Esophagus squamous epithelium (tissue), 5 donors: ENCODE measurements around the gene HMX3. TPM values are rescaled to one million over a fixed set of nuclear protein-coding genes. Genes with fewer than 3 reads are reported as not detected.

Experiments used
- DNase-seq: peaks from one replicate; lab custom pipeline; 2025; lab: John Stamatoyannopoulos, UW
- H3K27ac ChIP-seq, 4 donors: fragments of 200-600 bp; sonication (generic); one replicate each; pipeline ENCODE4 v1.5.1; 2016 to 2019; ENCODE audit warnings: mild to moderate bottlenecking in 1 of 4
- H3K27me3 ChIP-seq, 4 donors: fragments of 200-600 bp; sonication (generic); 1 replicate in 3 of 4; 2 replicates in 1 of 4; pipeline versions ENCODE4 v1.5.1 to v1.6.0; 2017 to 2021; ENCODE audit warnings: antibody characterized with exemption in 1 of 4
- H3K36me3 ChIP-seq, 3 donors: fragments of 200-600 bp; sonication (generic); one replicate each; pipeline ENCODE4 v1.5.1; 2016 to 2019
- H3K4me1 ChIP-seq, 3 donors: fragments of 200-600 bp; sonication (generic); one replicate each; pipeline ENCODE4 v1.5.1; 2017 to 2019
- H3K4me3 ChIP-seq, 4 donors: fragments of 200-600 bp; sonication (generic); 1 replicate in 3 of 4; 2 replicates in 1 of 4; pipeline ENCODE4 v1.5.1; 2016 to 2019; ENCODE audit warnings: mild to moderate bottlenecking in 2 of 4, moderate library complexity in 1 of 4
- H3K9me3 ChIP-seq, 3 donors: fragments of 200-600 bp; sonication (generic); one replicate each; pipeline ENCODE4 v1.5.1; 2016 to 2019
- POLR2A ChIP-seq, 4 donors: fragments of 450-650 bp; IDR thresholded peaks; one replicate each; pipeline ENCODE4 v1.6.1; 2017; ENCODE audit warnings: antibody characterized with exemption in 4 of 4, mild to moderate bottlenecking in 4 of 4, moderate library complexity in 3 of 4
- WGBS, 2 donors: methylation state at CpG; one replicate each; pipeline ENCODE4 v1.1.5; 2018; 5-methylcytosine and 5-hydroxymethylcytosine counted together
- intact Hi-C: fragments of 100-400 bp; cut with DNase I; formaldehyde crosslinking; loops from one replicate; pipeline ENCODE4 v1.15.0; 2022
- total RNA-seq, 4 donors: library from RNA; depleted of rRNA; stranded (reverse); fragments of >200 nt; gene quantifications; one replicate each; pipeline ENCODE4 v1.1.0, GENCODE V29; 2016
- TF ChIP-seq, protein P1 (sequence below), 6 experiments: fragments of 450-650 bp in 4 of 6; fragments of 200-600 bp in 2 of 6; sonication (generic) in 2 of 6; IDR thresholded peaks; one replicate each; pipeline ENCODE4 v1.5.1; 2016 to 2019; ENCODE audit warnings: antibody characterized with exemption in 6 of 6, mild to moderate bottlenecking in 4 of 6, moderate library complexity in 4 of 6
- donor health status: DM: yes; HTN: yes; CAD: no.

The HMX3 gene
- total RNA-seq, 4 donors from 2014 or later = not detected

DNA sequence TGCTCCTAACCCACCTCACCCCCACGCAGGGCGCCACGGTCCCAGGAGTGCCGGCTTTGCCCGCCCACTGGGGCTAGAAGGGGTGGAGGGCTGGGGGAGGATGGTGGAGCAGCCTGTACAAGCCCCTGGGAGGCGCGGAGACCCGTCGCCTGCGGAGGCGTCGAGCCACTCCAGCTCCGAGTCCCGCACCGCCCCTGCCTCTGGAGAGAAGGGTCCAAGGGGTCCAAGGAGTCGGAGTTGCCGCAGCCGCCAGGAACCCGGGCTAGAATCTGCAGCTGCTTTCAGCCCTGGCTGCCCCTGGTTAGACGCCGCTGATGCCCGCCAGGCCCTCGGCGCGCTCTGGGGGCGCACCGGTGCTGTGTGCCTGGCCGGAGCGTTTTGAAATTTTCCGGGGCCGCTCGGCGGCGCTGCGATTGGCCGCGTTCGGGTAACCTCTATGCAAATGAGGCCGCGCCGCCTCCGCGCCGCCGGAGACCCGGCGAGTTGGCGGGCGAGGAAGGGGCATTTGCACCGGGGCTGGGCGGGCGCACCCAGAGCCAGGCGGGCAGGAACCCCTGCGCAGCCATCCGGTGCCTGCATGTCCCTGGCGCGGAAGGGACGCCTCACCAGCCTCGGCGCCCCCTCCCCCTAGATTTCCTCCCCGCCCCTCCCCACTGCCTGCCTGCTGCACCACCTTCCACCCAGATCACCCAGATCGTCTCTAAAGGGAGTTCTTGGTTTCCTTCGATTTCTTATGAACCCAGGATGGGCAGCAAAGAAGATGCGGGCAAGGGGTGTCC, 12.1 kb downstream of the HMX3 start, which contains the start of gene HMX2:
Gene HMX2 (plus strand): TSS at position 502 of the 779 bp plus-strand sequence. CDS start 243 bp downstream, at position 745.
- WGBS, 2 donors = 0% methylated on average over 2 to 4 of the region's 64 CpGs
- peaks cover 37 to 74% (median 49%) of the 10 kb centered on the region in 3 donors for H3K4me1 ChIP-seq
- no peak for TF ChIP-seq POLR2A (IDR thresholded peaks at IDR 0.05)
- TF ChIP-seq, protein P1, sequence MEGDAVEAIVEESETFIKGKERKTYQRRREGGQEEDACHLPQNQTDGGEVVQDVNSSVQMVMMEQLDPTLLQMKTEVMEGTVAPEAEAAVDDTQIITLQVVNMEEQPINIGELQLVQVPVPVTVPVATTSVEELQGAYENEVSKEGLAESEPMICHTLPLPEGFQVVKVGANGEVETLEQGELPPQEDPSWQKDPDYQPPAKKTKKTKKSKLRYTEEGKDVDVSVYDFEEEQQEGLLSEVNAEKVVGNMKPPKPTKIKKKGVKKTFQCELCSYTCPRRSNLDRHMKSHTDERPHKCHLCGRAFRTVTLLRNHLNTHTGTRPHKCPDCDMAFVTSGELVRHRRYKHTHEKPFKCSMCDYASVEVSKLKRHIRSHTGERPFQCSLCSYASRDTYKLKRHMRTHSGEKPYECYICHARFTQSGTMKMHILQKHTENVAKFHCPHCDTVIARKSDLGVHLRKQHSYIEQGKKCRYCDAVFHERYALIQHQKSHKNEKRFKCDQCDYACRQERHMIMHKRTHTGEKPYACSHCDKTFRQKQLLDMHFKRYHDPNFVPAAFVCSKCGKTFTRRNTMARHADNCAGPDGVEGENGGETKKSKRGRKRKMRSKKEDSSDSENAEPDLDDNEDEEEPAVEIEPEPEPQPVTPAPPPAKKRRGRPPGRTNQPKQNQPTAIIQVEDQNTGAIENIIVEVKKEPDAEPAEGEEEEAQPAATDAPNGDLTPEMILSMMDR (IDR thresholded peaks at IDR 0.05) = no peak
- no peak for DNase-seq
- H3K36me3 ChIP-seq = no peaks in the 10 kb centered on the region
- H3K4me3 ChIP-seq = peak within 1 kb of the TSS in 1 of 4 donors; percentile 47
- intact Hi-C loops = no loop called here
- H3K27me3 ChIP-seq = peaks cover 48 to 100% (median 65%) of the 10 kb centered on the region in 4 donors
- H3K9me3 ChIP-seq = no peaks in the 10 kb centered on the region
- no peak within 1 kb of the TSS for H3K27ac ChIP-seq

DNA sequence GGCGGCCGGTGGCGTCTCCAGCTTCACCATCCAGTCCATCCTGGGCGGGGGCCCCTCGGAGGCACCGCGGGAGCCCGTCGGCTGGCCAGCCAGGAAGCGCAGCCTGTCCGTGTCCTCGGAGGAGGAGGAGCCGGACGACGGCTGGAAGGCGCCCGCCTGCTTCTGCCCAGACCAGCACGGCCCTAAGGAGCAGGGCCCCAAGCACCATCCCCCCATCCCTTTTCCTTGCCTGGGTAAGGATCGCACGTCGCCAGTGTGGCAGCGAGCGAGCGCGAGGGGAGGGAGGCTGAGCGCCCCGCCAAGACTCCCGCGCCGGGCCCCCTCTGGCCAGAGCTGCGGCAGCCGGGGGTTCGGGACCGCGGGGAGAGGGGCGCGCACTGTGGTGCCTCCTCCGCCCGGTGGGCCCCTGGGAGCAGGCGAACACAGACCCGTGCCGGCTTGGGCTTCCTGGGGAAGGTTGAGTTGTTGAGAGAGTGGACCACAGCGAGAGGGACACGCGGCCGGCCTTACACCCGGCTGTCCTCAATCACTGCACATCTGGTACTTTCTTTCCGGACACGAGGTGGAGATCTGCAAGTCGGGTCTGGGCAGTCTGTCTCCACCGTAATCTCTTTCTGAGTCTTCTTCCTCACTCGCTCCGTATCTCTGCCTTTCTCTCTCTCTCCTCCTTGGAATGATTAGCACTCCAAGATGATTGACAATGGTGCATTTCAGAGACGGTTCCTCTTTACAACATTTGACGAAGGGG, 12.8 kb downstream of the HMX3 start:
- intact Hi-C loops = no loop called here
- no peaks in the 10 kb centered on the region for H3K36me3 ChIP-seq
- H3K27me3 ChIP-seq = peaks cover 40 to 100% (median 60%) of the 10 kb centered on the region in 4 donors
- H3K9me3 ChIP-seq = no peaks in the 10 kb centered on the region
- 5 to 15% methylated on average over 13 to 39 of the region's 55 CpGs for WGBS, 2 donors
- H3K27ac ChIP-seq = no peak overlapping the region
- H3K4me3 ChIP-seq = peak overlapping the region in 1 of 4 donors; percentile 47
- DNase-seq = no peak
- H3K4me1 ChIP-seq = peaks cover 37 to 67% (median 49%) of the 10 kb centered on the region in 3 donors
- TF ChIP-seq POLR2A (IDR thresholded peaks at IDR 0.05) = no peak
- TF ChIP-seq, protein P1 (IDR thresholded peaks at IDR 0.05) = no peak

DNA sequence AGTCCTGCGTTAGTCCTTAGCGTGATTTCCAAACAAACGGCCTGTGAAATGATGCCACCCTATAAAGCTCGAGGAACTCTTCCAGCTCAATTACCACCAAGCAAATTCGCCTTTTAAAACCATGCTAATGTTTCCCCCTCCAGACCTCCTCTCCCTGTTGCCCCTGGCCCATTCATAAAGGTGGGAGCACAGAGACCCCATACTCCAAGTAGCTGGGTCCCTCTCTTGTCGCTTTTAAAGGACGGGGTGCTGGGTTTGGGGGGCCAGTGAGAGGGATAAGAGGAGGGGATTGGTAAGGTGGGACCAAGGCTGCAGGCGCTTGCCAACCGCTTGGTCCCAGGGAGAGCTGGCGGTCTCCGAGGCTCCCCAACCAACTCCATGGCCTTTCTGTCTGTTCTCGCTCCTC, 13.4 kb downstream of the HMX3 start:
- H3K4me1 ChIP-seq = peaks cover 37 to 67% (median 49%) of the 10 kb centered on the region in 3 donors

DNA sequence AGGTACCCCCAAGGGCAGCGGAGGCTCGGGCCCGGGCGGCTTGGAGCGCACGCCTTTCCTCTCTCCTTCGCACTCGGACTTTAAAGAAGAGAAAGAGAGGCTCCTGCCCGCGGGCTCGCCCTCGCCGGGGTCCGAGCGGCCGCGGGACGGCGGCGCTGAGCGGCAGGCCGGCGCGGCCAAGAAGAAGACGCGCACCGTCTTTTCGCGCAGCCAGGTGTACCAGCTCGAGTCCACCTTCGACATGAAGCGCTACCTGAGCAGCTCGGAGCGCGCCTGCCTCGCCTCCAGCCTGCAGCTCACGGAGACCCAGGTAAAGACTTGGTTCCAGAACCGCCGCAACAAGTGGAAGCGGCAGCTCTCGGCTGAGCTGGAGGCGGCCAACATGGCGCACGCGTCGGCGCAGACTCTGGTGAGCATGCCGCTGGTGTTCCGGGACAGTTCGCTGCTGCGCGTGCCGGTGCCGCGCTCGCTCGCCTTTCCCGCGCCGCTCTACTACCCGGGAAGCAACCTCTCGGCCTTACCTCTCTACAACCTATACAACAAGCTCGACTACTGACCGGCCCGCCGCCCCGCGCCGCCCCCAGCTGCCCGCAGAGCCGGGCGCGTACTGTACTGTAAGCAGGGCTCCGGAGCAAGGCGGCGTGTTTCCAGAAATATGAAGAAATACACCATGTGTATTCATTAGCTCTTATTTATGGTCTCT, 13.9 kb downstream of the HMX3 start:
- DNase-seq = no peak
- Histone ChIP-seq H3K4me3 (peak overlapping the region; percentile 19 to 64 (median 38)), H3K27me3 (peaks cover 34 to 91% (median 53%) of the 10 kb centered on the region in 4 donors), H3K27ac (no peak overlapping the region), H3K9me3 (no peaks in the 10 kb centered on the region), H3K4me1 (peaks cover 37 to 64% (median 49%) of the 10 kb centered on the region in 3 donors), H3K36me3 (no peaks in the 10 kb centered on the region)
- no peak for TF ChIP-seq POLR2A (IDR thresholded peaks at IDR 0.05)
- TF ChIP-seq, protein P1 (IDR thresholded peaks at IDR 0.05) = no peak
- 0 to 19% methylated on average over 4 to 31 of the region's 76 CpGs for WGBS, 2 donors
- intact Hi-C loops = no loop called here

More for the DNA sequence above, 13.4 kb downstream of the HMX3 start:
- WGBS, 2 donors = 10 to 11% methylated on average over 5 of the region's 12 CpGs
- peak overlapping the region; percentile 19 to 64 (median 38) for H3K4me3 ChIP-seq
- H3K27me3 ChIP-seq = peaks cover 36 to 96% (median 57%) of the 10 kb centered on the region in 4 donors
- no peak for DNase-seq
- intact Hi-C loops = no loop called here
- H3K9me3 ChIP-seq = no peaks in the 10 kb centered on the region
- no peaks in the 10 kb centered on the region for H3K36me3 ChIP-seq
- TF ChIP-seq, protein P1 (IDR thresholded peaks at IDR 0.05) = no peak
- no peak for TF ChIP-seq POLR2A (IDR thresholded peaks at IDR 0.05)
- no peak overlapping the region for H3K27ac ChIP-seq
